ENCODE measurements around the gene GTSE1.

GTSE1 gene

DNA sequence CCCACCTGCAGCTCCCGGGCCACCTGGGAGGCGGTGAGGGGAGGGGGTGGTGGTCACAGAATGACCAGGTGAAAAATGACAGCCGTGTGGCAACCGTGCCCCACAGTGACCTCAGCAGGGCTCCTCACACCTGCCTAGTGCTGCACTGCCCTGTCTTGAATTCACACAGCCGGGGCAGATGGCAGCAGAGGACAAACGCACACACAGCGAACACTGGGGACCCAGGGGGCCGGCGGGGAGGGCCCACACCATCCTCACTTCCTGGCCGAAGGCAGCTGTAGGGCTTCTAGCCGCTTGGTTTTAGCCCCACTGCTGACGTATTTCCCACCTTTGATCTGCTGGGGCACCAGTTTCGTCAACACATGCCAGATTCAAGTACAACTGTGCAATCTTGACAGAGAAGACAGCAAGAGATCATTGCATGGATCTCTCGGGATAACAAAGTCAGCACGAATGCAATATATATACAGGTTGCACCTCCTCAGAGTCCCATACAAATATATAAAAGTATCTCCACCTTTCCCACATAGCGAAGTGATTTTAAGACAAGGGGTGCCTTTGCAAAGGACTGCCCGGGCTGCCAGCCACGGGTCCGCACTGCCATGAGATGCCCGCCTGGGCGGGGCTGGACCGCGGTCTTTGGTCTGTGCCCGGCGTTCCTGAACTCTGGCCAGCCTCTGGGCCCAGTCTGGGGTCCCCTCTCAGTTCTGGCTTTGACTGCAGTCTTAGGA, 65.7 kb downstream of the GTSE1 start:
- Histone ChIP-seq H3K79me1 (replicated peaks; ENCODE audit: low read length, poor library complexity, severe bottlenecking) (no peaks in the 10 kb centered on the region), H2BK120ac (ENCODE audit: low read depth, low read length) (no peak overlapping the region), H2BK5ac (ENCODE audit: low read depth, low read length, poor library complexity, severe bottlenecking) (no peak overlapping the region), H3K4ac (ENCODE audit: low read depth in 1 of 2, low read length in 2 of 2) (no peak overlapping the region), H2AK5ac (ENCODE audit: low read length, severe bottlenecking) (no peak overlapping the region), H3K14ac (ENCODE audit: low read length in 2 of 2) (no peak overlapping the region), H3K27me3 (ENCODE audit: control insufficient read depth in 1 of 2, insufficient read depth in 1 of 2, low read length in 2 of 2) (peaks cover 0 to 43% of the 10 kb centered on the region in 2 experiments), H4K91ac (ENCODE audit: low read length) (no peak overlapping the region), H3K27ac (ENCODE audit: low read length, poor library complexity, severe bottlenecking) (no peak overlapping the region), H3K36me3 (ENCODE audit: control insufficient read depth in 1 of 2, insufficient read depth in 2 of 2, low read depth in 1 of 2, low read length in 2 of 2) (peaks cover 2 to 78% of the 10 kb centered on the region in 2 experiments), H3K4me3 (ENCODE audit: insufficient read depth in 1 of 2, low read depth in 1 of 2, low read length in 2 of 2) (no peak overlapping the region), H4K8ac (ENCODE audit: low read length) (no peak overlapping the region), H2BK15ac (ENCODE audit: low read depth, poor library complexity, severe bottlenecking) (peak overlapping the region; percentile 8), H2BK12ac (ENCODE audit: low read length in 2 of 2) (no peak overlapping the region), H3K4me2 (ENCODE audit: low read length, poor library complexity, severe bottlenecking) (no peak overlapping the region), H3K9me3 (ENCODE audit: control insufficient read depth, low read length) (no peaks in the 10 kb centered on the region), H3K9ac (ENCODE audit: low read length) (no peak overlapping the region), H3K18ac (ENCODE audit: low read depth in 1 of 2, low read length in 2 of 2) (no peak overlapping the region), H3K4me1 (ENCODE audit: control insufficient read depth, insufficient read depth, low read depth, low read length) (peaks cover 5% of the 10 kb centered on the region), H2AFZ (ENCODE audit: low read depth, low read length) (no peak overlapping the region), H3K23ac (ENCODE audit: low read length in 2 of 2) (no peak overlapping the region)
- no peak for DNase-seq
- WGBS, result 82% methylated on average over 25 of the region's 25 CpGs

GRCh38 chr22:46362934-46363515, 66.4 kb downstream of the GTSE1 start:
- no peak for DNase-seq
- H3K79me1 ChIP-seq (replicated peaks; ENCODE audit: low read length, poor library complexity, severe bottlenecking), result no peaks in the 10 kb centered on the region
- WGBS, result 94% methylated on average over 15 of the region's 15 CpGs

DNA sequence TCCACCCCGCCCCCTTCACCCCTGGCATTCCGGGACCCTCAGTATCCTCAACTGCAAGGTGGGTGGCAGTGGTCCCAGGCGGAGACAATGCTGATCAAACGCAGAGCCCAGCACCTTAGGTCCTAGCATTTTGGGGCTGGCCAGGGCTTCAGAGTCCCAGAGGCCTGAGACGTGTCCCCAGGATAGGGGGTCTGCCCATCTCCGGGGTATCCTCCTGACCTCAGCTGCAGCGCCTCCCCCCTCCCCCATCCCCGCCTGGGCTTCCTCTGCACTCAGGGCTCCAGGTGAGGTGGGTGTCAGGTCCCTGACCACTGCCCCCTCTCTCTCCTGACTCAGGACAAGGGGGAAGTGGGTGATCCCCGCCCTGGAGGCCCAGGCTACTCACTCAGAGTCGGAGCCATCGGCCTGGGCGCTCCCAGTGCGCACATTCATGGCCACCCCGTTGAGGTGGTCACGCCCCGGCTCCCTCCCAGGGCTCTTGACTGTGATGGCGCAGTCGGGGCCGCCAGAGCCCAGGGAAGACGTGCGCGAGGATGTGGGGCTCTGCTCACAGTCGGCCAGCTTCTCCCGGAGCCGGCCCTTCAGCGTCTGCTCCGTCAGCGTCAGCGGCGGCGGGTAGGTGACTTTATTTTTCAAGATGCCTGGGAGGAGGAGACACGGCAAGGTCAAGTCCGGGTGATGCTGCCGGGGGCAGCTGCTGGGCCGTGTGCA, 67.1 kb downstream of the GTSE1 start:
- WGBS, result 94% methylated on average over 34 of the region's 35 CpGs

More at GRCh38 chr22:46362934-46363515, 66.4 kb downstream of the GTSE1 start:
- Histone ChIP-seq H3K4me2 (ENCODE audit: low read length, poor library complexity, severe bottlenecking) (no peak overlapping the region), H3K4ac (ENCODE audit: low read depth in 1 of 2, low read length in 2 of 2) (no peak overlapping the region), H3K4me3 (ENCODE audit: insufficient read depth in 1 of 2, low read depth in 1 of 2, low read length in 2 of 2) (no peak overlapping the region), H3K9ac (ENCODE audit: low read length) (no peak overlapping the region), H2BK120ac (ENCODE audit: low read depth, low read length) (no peak overlapping the region), H3K27ac (ENCODE audit: low read length, poor library complexity, severe bottlenecking) (no peak overlapping the region), H2BK15ac (ENCODE audit: low read depth, poor library complexity, severe bottlenecking) (no peak overlapping the region), H2AFZ (ENCODE audit: low read depth, low read length) (no peak overlapping the region), H3K36me3 (ENCODE audit: control insufficient read depth in 1 of 2, insufficient read depth in 2 of 2, low read depth in 1 of 2, low read length in 2 of 2) (peaks cover 0 to 75% of the 10 kb centered on the region in 2 experiments), H3K9me3 (ENCODE audit: control insufficient read depth, low read length) (no peaks in the 10 kb centered on the region), H3K14ac (ENCODE audit: low read length in 2 of 2) (no peak overlapping the region), H3K27me3 (ENCODE audit: control insufficient read depth in 1 of 2, insufficient read depth in 1 of 2, low read length in 2 of 2) (peaks cover 0 to 49% of the 10 kb centered on the region in 2 experiments), H2AK5ac (ENCODE audit: low read length, severe bottlenecking) (no peak overlapping the region), H4K91ac (ENCODE audit: low read length) (no peak overlapping the region), H2BK12ac (ENCODE audit: low read length in 2 of 2) (no peak overlapping the region), H3K4me1 (ENCODE audit: control insufficient read depth, insufficient read depth, low read depth, low read length) (peaks cover 9% of the 10 kb centered on the region), H4K8ac (ENCODE audit: low read length) (no peak overlapping the region), H3K23ac (ENCODE audit: low read length in 2 of 2) (no peak overlapping the region), H3K18ac (ENCODE audit: low read depth in 1 of 2, low read length in 2 of 2) (no peak overlapping the region), H2BK5ac (ENCODE audit: low read depth, low read length, poor library complexity, severe bottlenecking) (no peak overlapping the region)

More for the DNA sequence above, 67.1 kb downstream of the GTSE1 start:
- Histone ChIP-seq H2BK5ac (ENCODE audit: low read depth, low read length, poor library complexity, severe bottlenecking) (no peak overlapping the region), H3K23ac (ENCODE audit: low read length in 2 of 2) (no peak overlapping the region), H3K36me3 (ENCODE audit: control insufficient read depth in 1 of 2, insufficient read depth in 2 of 2, low read depth in 1 of 2, low read length in 2 of 2) (peaks cover 0 to 74% of the 10 kb centered on the region in 2 experiments), H3K27me3 (ENCODE audit: control insufficient read depth in 1 of 2, insufficient read depth in 1 of 2, low read length in 2 of 2) (peaks cover 0 to 54% of the 10 kb centered on the region in 2 experiments), H3K4me3 (ENCODE audit: insufficient read depth in 1 of 2, low read depth in 1 of 2, low read length in 2 of 2) (no peak overlapping the region), H2BK15ac (ENCODE audit: low read depth, poor library complexity, severe bottlenecking) (no peak overlapping the region), H2AFZ (ENCODE audit: low read depth, low read length) (no peak overlapping the region), H2BK12ac (ENCODE audit: low read length in 2 of 2) (no peak overlapping the region), H3K4me2 (ENCODE audit: low read length, poor library complexity, severe bottlenecking) (no peak overlapping the region), H3K27ac (ENCODE audit: low read length, poor library complexity, severe bottlenecking) (no peak overlapping the region), H2BK120ac (ENCODE audit: low read depth, low read length) (no peak overlapping the region), H3K9ac (ENCODE audit: low read length) (no peak overlapping the region), H4K91ac (ENCODE audit: low read length) (no peak overlapping the region), H4K8ac (ENCODE audit: low read length) (no peak overlapping the region), H2AK5ac (ENCODE audit: low read length, severe bottlenecking) (no peak overlapping the region), H3K4me1 (ENCODE audit: control insufficient read depth, insufficient read depth, low read depth, low read length) (peaks cover 8% of the 10 kb centered on the region), H3K18ac (ENCODE audit: low read depth in 1 of 2, low read length in 2 of 2) (no peak overlapping the region), H3K79me1 (replicated peaks; ENCODE audit: low read length, poor library complexity, severe bottlenecking) (no peaks in the 10 kb centered on the region), H3K9me3 (ENCODE audit: control insufficient read depth, low read length) (no peaks in the 10 kb centered on the region), H3K14ac (ENCODE audit: low read length in 2 of 2) (no peak overlapping the region), H3K4ac (ENCODE audit: low read depth in 1 of 2, low read length in 2 of 2) (no peak overlapping the region)
- DNase-seq, result no peak
